Measurements from ENCODE around the gene GRIN2A.

Gene GRIN2A

DNA sequence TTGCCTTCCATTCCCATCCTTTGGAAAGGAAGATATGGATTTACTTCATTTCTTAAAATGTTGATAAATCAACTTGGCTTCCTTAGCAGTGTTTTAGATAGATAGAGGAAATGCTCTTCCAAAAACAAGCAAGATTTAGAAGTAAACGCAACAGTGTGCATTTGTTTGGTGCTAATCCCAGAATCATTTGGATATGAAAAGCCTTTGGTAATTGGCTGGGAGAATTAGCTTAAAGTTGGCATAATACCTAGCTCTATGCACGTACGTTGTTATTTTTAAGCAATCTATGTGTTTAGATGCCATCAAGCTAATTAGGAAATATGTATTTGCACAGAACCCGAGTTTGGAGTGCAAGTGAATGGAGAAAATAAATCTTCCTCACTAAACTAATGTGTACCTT, 415.3 kb downstream of the GRIN2A start:
- DNase-seq (no peak), ATAC-seq (no peak)

DNA sequence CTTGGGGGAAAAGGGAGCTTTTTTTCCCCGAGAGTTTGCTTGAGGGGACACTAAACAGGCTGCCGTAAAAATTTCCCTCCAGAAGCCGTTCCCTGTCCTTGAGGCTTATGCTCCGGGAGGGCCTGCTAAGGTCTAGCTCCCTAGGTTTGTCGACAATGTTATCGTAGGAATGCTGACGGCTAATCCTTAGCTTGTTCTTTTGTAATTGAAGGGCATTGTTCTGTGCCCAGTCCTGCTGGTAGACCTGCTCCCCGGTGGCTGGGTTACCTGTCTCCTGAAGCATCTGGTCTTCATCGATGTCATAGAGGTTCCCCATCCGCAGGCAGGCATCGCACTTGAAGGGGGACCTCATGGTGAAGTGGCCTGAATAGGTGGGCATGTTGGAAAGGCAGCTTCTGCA, 418.7 kb downstream of the GRIN2A start:
- no peak for ATAC-seq
- no peak for DNase-seq

DNA sequence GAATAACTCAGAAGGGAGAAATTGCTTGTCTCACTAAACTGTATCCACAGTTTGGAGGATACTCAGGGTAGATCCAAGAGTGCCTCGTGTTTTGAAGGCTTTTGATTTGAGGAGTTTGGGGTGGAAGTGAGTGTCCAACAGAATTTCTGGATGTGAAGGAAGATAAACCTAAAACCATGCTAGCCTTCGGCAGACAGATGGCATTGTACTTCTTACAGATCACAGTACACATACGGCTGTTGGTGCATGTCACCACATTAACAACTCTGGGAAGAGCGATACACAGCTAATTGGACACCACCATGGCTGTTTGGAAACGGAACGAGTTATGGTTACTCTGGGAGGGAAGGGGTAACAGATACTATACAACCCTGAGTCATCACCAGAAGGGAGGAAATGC, 420.4 kb downstream of the GRIN2A start:
- no peak for DNase-seq
- ATAC-seq: no peak

DNA sequence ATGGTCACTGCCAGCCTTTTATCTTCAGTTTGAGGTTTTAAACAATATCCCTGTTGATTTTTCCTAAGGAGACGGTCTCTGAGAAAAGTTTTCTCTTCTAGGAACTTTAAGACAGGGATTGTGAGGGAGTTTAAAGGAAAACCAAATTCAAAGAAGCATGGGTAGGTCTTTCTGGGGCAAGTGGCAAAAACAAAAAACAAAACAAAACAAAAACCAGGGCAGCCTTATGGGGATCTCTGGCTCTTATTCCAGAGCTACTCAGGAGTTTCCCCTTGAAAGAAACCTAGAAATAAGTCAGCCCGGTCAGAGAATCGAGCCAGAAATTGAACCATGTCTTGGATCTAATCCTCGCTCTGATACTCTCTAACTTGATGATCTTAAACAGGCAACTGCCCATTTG, 424.5 kb downstream of the GRIN2A start:
- DNase-seq (no peak), ATAC-seq (no peak)

DNA sequence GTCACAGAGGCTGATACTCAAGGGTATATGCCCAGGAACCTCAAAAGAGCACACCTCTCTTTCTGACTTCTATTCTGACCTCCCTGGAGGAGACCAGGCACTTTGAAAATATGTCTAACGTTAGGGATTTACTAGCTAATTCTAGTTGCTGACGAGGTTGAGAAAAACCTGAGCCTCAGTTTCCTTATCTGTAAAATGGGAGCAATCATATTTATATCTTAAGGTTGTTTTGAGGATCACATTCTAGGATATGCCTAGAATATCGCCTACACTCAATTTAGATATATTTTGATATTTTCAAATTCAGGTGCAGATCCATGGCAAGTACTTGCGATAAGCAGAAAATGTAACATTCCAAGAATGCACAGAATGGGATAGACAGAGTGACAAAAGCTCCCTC, 425.8 kb downstream of the GRIN2A start:
- DNase-seq (no peak), ATAC-seq (no peak)

DNA sequence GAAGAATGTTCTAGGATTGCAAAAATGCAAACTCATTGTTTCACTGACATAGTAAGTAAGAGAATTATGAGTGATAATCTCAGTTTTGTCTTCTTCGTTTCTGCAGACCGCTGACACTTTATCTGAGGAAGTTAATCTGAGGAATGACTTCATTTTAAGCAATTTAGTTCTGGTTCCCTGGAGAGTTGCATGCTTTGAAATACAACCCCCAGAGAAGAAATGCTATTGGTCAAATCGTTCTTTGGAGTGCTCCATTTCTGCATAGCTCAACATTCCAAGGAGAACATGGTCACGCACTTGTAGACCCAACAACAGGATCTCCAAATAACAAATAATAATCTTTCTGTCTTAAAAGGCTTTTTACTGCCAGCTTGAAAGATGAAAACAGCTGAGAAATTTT, 427.1 kb downstream of the GRIN2A start:
- ATAC-seq (no peak), DNase-seq (no peak)

DNA sequence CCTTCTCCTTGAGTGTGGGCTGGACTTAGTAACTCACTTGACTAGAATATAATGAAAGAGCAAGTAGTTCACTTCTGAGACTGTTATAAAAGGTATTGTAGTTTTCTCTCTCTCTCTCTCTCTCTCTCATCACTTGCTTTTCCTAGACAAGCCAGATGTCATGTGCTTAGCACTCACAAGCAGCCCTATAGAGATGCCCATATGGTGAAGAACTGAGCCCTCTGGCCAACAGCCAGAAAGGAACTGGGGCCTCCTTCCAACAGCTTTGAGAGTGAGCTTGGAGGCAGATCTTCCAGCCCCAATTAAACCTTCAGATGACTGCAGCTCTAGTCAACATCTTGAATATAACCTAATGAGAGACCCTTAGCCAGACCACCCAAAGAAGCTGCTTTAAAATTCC, 440.5 kb downstream of the GRIN2A start:
- DNase-seq: no peak
- ATAC-seq: no peak

DNA sequence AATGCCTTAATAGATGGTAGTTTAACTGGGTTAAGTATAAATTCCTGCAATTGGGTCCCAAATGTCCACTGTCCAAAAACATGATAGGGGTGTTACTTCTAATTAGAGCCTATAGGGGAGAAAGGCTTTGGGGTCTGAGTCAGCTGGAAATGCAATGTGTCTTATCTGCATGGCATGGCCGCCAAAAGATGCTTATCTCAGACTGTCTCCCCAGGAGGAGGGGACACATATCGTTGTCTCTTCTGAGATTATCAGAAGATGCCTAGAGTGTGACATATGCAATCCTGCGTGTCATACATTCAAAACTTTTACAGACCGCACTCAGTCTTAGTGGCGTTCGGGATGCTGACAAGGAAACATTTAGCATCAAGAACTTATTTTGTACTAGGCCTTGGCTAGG, 442.9 kb downstream of the GRIN2A start:
- DNase-seq: no peak
- no peak for ATAC-seq

DNA sequence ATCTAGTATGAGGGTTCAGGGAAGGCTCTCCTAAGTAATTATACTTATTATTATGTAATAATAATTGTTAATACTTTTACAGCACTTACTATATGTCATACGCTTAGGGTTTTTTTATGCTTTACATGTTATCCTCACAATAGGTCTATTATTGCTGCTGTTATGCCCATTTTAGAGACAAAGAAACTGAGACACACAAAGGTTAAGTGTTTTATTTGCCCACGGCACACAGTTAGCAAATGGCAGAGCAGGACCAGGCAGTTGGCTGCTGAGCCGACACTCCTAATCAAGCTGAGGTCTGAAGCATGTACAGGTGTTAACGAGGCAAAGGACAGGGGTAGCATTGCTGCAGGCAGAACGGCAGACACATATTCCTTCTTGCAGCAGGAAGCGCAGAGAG, 443.5 kb downstream of the GRIN2A start:
- ATAC-seq (no peak), DNase-seq (no peak)

DNA sequence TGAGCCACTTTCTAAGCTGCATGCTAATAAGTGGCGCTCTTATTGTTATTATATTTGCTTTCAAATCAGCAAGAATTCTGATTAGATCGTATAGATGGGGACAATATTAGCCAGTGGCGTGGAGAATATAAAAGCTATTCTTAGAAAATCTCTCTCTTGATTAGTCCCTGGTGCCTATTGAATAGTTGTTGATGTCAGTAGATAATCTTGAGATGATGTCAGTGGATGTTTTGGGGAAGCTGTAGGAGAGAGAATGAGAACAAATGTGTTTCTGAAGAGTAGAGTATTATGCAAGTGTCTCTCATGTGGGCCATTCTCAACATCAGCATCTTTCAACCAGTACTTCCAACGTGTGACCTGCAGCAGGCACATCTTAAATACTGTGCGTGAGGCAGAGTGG, 445.7 kb downstream of the GRIN2A start:
- no peak for DNase-seq

DNA sequence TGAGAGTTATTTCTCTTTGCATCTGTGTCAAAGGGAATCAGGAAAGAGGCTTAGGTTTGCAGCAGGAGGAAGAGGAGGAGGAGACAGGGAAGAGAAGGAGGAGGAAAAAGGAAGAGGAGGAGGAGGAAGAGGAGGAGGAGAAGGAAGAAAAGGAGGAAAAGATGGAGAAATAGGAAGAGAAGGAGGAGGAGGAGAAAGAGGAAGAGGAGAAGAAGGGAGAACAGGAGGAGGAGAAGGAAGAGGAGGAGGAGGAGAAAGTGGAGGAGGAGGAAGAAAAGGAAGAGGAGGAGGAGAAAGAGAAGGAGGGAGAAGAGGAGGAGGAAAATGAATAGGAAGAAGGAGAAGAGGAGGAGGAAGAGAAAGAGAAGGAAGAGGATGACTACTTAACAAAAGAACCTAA, 459.1 kb downstream of the GRIN2A start:
- DNase-seq: no peak

More for the DNA sequence above, 445.7 kb downstream of the GRIN2A start:
- no peak for ATAC-seq

DNA sequence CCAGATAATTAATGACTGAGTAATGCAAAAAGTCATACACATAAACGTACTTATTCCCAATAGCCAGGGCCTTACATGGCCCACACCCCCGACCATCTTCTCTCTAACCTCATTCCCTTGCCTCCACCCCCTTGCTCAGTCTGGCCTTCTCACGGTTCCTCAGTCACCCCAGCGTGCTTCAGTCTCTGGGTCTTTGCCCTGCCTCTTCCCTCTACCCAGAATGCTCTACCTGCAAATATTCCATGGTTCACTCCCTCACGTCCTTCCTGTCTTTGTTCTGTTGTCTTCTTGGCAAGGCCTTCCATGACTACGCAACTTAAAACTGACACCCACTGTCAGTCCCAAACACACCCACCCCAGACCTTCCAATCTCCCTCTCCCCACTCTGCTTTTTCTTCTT, 468.3 kb downstream of the GRIN2A start:
- DNase-seq (no peak), ATAC-seq (no peak)

More for the DNA sequence above, 459.1 kb downstream of the GRIN2A start:
- ATAC-seq: no peak

DNA sequence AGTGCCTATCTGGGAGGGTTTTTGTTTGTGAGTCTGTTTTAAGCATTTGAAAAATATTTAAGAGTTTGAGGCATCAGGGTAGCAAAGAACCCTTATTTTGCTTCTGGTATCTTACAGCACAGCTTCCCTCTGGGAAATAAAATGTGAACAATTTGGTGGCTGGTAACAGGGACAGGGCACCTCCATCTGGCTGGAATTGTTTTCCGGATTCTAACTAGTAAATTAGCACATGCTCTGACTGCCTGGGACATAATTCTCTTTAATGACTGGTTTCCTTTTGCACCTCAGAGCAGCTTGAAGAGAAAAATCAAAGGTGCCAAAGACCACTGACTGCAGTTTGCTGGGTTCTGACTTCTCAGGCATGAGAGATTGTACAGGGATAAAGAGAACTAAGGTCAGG, 469.1 kb downstream of the GRIN2A start:
- no peak for ATAC-seq
- no peak for DNase-seq

DNA sequence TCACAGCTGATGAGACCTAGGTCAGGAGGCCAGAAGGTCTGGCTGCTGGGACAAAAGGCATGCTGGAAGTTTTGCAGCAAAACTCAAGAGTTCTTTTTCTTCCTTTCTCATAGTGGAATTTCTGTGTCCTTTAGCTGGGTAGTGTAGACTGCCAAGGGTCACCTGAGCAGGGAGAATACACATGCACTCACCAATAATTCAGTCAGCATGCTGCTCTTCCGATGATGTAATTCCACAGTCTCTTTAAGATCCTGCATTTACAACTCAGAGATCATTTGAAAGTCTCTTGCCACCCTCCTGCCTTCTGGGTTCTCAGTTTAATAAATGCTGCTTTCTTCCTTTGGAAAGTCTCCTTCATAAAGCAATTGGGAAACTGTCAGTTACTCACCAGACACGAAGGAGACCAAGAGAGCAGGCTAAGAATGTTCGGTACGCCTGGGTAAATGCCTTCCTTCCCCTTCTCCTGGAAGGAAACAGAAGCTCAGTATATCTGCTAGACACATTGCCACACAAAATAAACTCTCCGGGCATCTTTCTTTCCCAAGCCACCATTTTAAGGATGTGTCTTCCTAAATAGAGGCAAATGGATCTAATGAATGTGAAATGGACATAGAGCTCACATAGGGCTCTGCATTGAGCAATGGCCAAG, 473.1 kb downstream of the GRIN2A start:
- DNase-seq (no peak), ATAC-seq (no peak)

DNA sequence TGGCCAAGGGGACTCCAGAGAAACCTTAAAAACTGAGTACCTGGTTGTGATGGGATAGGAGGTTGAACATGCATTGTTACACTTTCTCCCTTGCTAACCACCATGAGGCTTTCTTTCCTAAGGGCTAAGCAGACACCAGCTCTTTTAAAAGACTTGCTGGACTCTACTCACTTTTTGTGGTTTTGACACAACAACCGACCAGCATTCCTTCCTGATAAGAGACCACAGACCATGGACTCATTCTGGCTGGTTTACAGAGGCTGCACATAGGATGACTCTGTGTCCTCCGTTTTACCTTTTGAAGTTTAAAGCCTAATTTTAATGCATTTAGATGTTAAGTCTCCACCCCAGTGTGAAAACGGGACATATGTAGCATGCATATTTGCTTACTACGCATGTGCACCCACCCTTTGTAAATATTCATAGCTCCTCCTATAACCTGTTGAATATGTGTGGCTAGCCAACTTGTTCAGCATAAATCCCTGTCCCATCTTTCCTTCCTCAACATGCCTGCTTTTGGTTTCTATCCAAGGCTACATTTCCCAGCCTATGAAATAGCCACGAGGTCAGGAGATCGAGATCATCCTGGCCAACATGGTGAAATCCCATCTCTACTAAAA, 475.9 kb downstream of the GRIN2A start:
- DNase-seq: no peak
- no peak for ATAC-seq

DNA sequence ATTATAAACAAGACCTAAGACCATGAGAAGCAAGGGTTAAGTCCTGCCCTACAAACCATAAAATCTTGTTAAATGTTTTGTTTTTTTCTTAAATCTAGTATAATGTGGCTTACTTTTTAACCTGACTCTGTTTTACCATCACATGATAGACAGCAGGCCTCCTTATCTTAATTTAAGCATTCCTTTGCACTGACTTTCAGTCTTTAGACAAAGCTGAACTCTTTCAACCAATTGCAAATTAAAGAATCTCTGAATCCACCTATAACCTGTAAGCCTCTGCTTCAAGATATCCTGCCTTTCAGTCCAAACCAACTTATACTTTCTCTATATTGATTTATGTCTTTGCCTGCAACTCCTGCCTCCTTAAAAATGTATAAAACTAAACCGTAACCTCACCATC, 478.5 kb downstream of the GRIN2A start:
- DNase-seq (no peak), ATAC-seq (no peak)
